ENCODE results near the gene ASMTL. TPM values are rescaled to one million over a fixed set of nuclear protein-coding genes. Genes with fewer than 3 reads are reported as not detected.

ASMTL gene
- total and polyA plus RNA-seq, 2 of the 13 experiments (the other 11 are each of a cell fraction or from before 2014, with no cell fraction given), result 5.6 to 16.3 TPM

- Histone ChIP-seq H3K4me3 (replicated peaks in 1 of 3; ENCODE audit: insufficient read depth in 1 of 3, low read depth in 2 of 3, low read length in 3 of 3) (no peak overlapping the region), H3K4me2 (ENCODE audit: low read depth, low read length) (no peak overlapping the region), H3K79me2 (ENCODE audit: insufficient read depth, low read length) (no peaks in the 10 kb centered on the region), H3K9ac (ENCODE audit: insufficient read depth, low read depth, low read length) (no peak overlapping the region), H3K4me1 (ENCODE audit: insufficient read depth, low read length) (no peaks in the 10 kb centered on the region), H3K9me3 (ENCODE audit: low read length) (no peaks in the 10 kb centered on the region), H2AFZ (ENCODE audit: low read length) (no peak overlapping the region), H3K27me3 (ENCODE audit: control insufficient read depth in 1 of 2, insufficient read depth in 2 of 2, low read length in 2 of 2) (no peaks in the 10 kb centered on the region), H3K36me3 (replicated peaks in 1 of 2; ENCODE audit: control insufficient read depth in 1 of 2, insufficient read depth in 2 of 2, low read length in 2 of 2) (no peaks in the 10 kb centered on the region), H4K20me1 (ENCODE audit: insufficient read depth, low read length) (no peaks in the 10 kb centered on the region), H3K27ac (ENCODE audit: extremely low read length, insufficient read depth, low read length) (no peak overlapping the region)
- DNase-seq (ENCODE audit: low spot score), result no peak
- CTCF ChIA-PET (ENCODE audit: low intra/inter-chr PET ratio, low total read pairs), result no interaction called here
- POLR2A ChIA-PET, result no interaction called here
- TF ChIP-seq MXD1 (CRISPR knock-in tag; IDR thresholded peaks at IDR 0.05) (no peak), ZSCAN25 (CRISPR knock-in tag; IDR thresholded peaks at IDR 0.05) (no peak), KAT8 (CRISPR knock-in tag; IDR thresholded peaks at IDR 0.05) (no peak), PBX3 (CRISPR knock-in tag; IDR thresholded peaks at IDR 0.05; ENCODE audit: borderline replicate concordance) (no peak), HINFP (CRISPR knock-in tag; IDR thresholded peaks at IDR 0.05; ENCODE audit: low read depth) (no peak), ZNF770 (CRISPR knock-in tag; IDR thresholded peaks at IDR 0.05) (no peak), CTCF (CRISPR knock-in tag; IDR thresholded peaks at IDR 0.05) (no peak), ZNF546 (CRISPR knock-in tag; conservative IDR thresholded peaks at IDR 0.05) (no peak), POLR2A (IDR thresholded peaks at IDR 0.05; ENCODE audit: insufficient read depth in 1 of 2, low read depth in 2 of 2, low read length in 2 of 2) (no peak), CREB1 (IDR thresholded peaks at IDR 0.05) (no peak), CREB1 (CRISPR knock-in tag; IDR thresholded peaks at IDR 0.05) (no peak), ZNF234 (CRISPR knock-in tag; conservative IDR thresholded peaks at IDR 0.05) (no peak), ZNF879 (CRISPR knock-in tag; IDR thresholded peaks at IDR 0.05) (no peak)
- FAIRE-seq, result no peak
- no TSS peak for BruUV-seq (replicated peaks)
- intact Hi-C loops (cut with micrococcal nuclease; ENCODE audit: unreplicated experiment), result no loop called here
- 55% methylated on average over 19 of the region's 19 CpGs for WGBS (ENCODE audit: low lambda C conversion rate)
- in situ Hi-C loops (cut with HindIII; ENCODE audit: extremely low pct_ligation_motif_present, low pct_unique_long_range_greater_than_20kb), result loop anchor here (25.0 kb wide), 1 partner anchor 1150 kb away; no protein-coding TSS in a partner anchor
- ATAC-seq, result 0 out of 3 replicates have a peak, but pooled peaks have one; percentile 27
These were observed 10.0 kb upstream of the ASMTL start for GRCh38 chrX:1462596-1463251.
